Kidney epithelial cell (primary cell): ENCODE data around the gene ATXN7L3. TPM values are rescaled to one million over a fixed set of nuclear protein-coding genes. Genes with fewer than 3 reads are reported as not detected.
"Not testable (repeated sequence)": the region's sequence is repeated elsewhere in the genome, so short reads cannot be mapped to it uniquely, and the experiment has no call there.

ENCODE experiments used
- DNase-seq: peaks from one replicate; pipeline ENCODE4 v3.0.0-alpha.2; 2010; ENCODE audit warnings: low read depth
- H3K27me3 ChIP-seq: 2 replicates; pipeline ENCODE4 v1.6.0; 2011; ENCODE audit warnings: low read length; ENCODE audit not compliant: control insufficient read depth, insufficient read depth
- H3K36me3 ChIP-seq: 2 replicates; pipeline ENCODE4 v1.5.1; 2011; ENCODE audit warnings: low read length; ENCODE audit not compliant: control insufficient read depth, insufficient read depth
- H3K4me3 ChIP-seq: 2 replicates; pipeline ENCODE4 v1.5.1; 2011; ENCODE audit warnings: low read depth, mild to moderate bottlenecking, control low read depth, low read length
- total RNA-seq: library from RNA; depleted of rRNA; stranded (reverse); fragments of >200 nt; gene quantifications from 2 replicates; pipeline ENCODE4 v1.2.3, GENCODE V29; 2015
- TF ChIP-seq, protein P1 (sequence below): IDR thresholded peaks from 2 replicates; pipeline ENCODE4 v1.5.1; 2011; ENCODE audit warnings: mild to moderate bottlenecking, moderate library complexity, low read length, control low read depth, inconsistent platforms; ENCODE audit not compliant: insufficient read depth, poor library complexity, severe bottlenecking

Gene ATXN7L3
- total RNA-seq, 1 donor from 2014 or later, result 50.8 TPM

DNA sequence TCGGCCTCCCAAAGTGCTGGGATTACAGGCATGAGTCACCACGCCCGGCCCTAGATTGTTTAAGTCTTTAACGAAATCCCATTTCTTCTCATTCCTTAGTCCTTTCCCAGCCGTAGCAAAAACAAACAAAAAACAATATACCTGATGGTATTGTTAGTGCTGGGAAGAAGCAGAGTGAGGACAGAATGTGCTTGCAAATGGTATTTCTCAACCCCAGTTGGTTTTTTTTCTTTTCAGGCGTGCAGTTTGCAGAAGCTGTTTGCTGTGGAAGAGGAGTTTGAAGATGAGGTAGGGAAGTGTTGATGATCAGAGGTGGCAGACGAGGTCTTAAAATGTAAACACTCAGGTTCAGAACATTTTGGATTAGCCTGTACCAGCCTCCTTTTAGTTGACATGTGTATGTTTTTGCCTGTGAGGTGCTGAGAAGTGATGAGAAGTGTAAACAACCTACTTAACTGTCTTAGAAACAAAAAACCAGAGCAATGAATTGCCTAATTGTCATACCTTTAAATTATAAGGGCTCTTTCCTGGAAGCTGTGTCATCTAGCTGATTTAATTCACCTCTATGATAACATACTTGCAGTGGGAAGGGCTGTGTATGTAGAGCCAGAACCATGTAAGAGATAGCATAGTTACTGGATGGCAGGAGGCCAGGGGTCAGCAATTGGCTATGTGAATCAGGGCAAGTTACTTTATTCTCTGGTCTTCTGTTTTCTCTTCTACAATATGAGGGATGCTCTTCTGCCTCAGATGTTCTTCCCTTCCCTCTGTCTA lies 54.5 kb downstream of the ATXN7L3 start:
- TF ChIP-seq, protein P1, sequence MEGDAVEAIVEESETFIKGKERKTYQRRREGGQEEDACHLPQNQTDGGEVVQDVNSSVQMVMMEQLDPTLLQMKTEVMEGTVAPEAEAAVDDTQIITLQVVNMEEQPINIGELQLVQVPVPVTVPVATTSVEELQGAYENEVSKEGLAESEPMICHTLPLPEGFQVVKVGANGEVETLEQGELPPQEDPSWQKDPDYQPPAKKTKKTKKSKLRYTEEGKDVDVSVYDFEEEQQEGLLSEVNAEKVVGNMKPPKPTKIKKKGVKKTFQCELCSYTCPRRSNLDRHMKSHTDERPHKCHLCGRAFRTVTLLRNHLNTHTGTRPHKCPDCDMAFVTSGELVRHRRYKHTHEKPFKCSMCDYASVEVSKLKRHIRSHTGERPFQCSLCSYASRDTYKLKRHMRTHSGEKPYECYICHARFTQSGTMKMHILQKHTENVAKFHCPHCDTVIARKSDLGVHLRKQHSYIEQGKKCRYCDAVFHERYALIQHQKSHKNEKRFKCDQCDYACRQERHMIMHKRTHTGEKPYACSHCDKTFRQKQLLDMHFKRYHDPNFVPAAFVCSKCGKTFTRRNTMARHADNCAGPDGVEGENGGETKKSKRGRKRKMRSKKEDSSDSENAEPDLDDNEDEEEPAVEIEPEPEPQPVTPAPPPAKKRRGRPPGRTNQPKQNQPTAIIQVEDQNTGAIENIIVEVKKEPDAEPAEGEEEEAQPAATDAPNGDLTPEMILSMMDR, result no peak
- peaks cover 1% of the 10 kb centered on the region for H3K36me3 ChIP-seq
- no peaks in the 10 kb centered on the region for H3K27me3 ChIP-seq
- H3K4me3 ChIP-seq, result no peak overlapping the region
- DNase-seq, result no peak

- H3K4me3 ChIP-seq, H3K36me3 ChIP-seq, H3K27me3 ChIP-seq, DNase-seq: not testable (repeated sequence)
Measured at GRCh38 chr17:44143921-44144320, 55.8 kb downstream of the ATXN7L3 start.

Other genes starting within 250 kb of the ATXN7L3 start
- gene PYY, start 245.9 kb downstream of the ATXN7L3 start, total RNA-seq, result 0.48 TPM in 1 of 2 replicates, not detected in the other
- gene NAGS, start 195.3 kb downstream of the ATXN7L3 start, total RNA-seq, result 15.7 and 19.4 TPM in 2 replicates
- 37.8 and 52.4 TPM in 2 replicates for gene TMEM101, start 184.9 kb downstream of the ATXN7L3 start, total RNA-seq
- gene LSM12, start 133.2 kb downstream of the ATXN7L3 start, total RNA-seq, result 39.1 and 52.7 TPM in 2 replicates
- gene G6PC3, start 129.1 kb downstream of the ATXN7L3 start, total RNA-seq, result 37.5 and 53.9 TPM in 2 replicates
- 32.5 and 37.7 TPM in 2 replicates for gene HDAC5, start 76.2 kb downstream of the ATXN7L3 start, total RNA-seq
- 3.1 and 3.8 TPM in 2 replicates for gene HROB, start 58.0 kb downstream of the ATXN7L3 start, total RNA-seq
- not detected in 2 replicates for gene ASB16, start 29.2 kb downstream of the ATXN7L3 start, total RNA-seq
- 35.0 and 40.5 TPM in 2 replicates for gene TMUB2, start 12.9 kb downstream of the ATXN7L3 start, total RNA-seq
- 35.7 and 41.7 TPM in 2 replicates for gene UBTF, start 19.8 kb upstream of the ATXN7L3 start, total RNA-seq
- gene SLC4A1, start 68.3 kb upstream of the ATXN7L3 start, total RNA-seq, result not detected in 2 replicates
- gene RUNDC3A, start 108.7 kb upstream of the ATXN7L3 start, total RNA-seq, result 3.3 and 12.3 TPM in 2 replicates
- 145 and 146 TPM in 2 replicates for gene SLC25A39, start 124.9 kb upstream of the ATXN7L3 start, total RNA-seq
- gene GRN, start 145.4 kb upstream of the ATXN7L3 start, total RNA-seq, result 521 and 704 TPM in 2 replicates
- gene FAM171A2, start 164.0 kb upstream of the ATXN7L3 start, total RNA-seq, result 12.6 and 16.3 TPM in 2 replicates
- 0.04 and 0.14 TPM in 2 replicates for gene ITGA2B, start 189.8 kb upstream of the ATXN7L3 start, total RNA-seq